HG02885 (cell line): ENCODE data around the gene PTAR1.

Experiments used
- ATAC-seq: cut with Tn5 transposase; IDR thresholded peaks from one replicate; pipeline ENCODE4 v1.9.1; 2021; ENCODE audit warnings: mild to moderate bottlenecking; ENCODE audit not compliant: unreplicated experiment, poor library complexity

The PTAR1 gene

DNA sequence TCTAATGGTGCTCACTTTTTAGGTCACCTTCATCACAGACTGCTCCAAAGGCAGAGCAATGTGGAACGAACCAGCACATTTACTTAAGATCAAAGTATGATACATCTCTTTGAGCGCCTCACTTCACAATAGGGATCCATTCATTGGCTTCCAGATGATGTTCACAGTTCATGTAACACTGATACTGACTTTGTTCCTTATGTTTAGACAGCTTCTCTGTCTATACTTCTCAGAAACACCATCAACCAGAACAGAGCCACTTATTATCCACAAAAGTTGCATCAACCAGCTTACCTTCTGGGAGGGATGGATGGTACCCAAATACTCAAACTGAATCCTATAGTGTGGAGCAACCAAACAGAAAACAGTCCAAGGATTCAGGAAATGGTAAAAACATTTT lies 4.6 kb downstream of the PTAR1 start:
- no peak for ATAC-seq

DNA sequence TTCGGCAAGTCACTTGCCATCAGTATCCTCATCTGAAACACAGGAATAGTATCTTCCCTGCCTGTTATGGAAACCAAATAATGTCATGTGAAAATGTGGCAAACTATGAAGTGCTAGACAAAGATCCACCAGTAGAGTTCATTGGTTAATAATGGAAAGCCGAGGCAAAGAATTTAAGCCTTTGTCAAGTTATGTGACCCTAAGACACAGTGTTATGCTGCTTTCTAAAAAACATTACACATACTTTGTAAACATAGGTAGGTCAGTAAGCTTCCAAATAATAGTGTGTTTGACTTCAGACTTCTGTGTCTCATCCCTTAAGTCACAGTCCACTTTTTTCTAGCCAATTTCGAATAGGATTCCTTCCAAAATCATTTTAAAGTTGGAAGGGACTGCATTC lies 6.0 kb downstream of the PTAR1 start:
- ATAC-seq: no peak

DNA sequence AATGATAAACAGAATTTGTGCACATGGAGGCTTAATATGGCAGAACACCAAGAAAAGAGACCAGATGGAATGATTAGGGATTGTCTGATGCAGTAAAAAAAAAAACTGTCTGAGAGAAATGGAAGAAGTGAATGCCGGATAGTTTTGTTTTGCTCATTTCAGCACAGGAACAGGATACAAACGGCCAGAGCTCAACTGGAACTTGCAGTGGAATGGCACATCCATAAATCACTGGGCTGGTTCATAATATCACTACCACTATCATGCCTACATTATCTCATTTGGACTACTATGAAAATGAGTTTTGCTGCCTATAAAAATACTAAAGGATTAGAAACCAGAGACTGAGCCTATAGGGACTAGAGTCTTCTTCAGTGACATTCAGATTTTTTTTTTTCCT lies 9.7 kb downstream of the PTAR1 start:
- no peak for ATAC-seq

DNA sequence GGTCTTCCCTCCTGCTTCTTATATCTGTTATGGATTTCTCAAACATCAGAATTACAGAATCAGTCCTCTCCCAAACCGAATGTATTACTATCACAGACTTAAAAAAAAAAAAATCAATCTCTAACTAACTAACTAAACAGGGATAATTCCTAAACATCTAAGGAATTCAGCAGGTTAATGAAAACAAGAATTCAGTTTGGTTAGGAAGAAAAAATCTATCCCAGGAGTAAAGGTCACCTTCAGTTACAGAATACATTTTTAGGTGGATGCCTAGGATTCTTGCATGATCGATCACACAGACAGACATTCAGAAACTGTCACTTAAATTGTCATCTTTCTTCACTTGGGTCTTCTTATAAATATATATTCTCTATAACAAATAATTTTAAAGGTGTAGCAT lies 11.5 kb downstream of the PTAR1 start:
- no peak for ATAC-seq

DNA sequence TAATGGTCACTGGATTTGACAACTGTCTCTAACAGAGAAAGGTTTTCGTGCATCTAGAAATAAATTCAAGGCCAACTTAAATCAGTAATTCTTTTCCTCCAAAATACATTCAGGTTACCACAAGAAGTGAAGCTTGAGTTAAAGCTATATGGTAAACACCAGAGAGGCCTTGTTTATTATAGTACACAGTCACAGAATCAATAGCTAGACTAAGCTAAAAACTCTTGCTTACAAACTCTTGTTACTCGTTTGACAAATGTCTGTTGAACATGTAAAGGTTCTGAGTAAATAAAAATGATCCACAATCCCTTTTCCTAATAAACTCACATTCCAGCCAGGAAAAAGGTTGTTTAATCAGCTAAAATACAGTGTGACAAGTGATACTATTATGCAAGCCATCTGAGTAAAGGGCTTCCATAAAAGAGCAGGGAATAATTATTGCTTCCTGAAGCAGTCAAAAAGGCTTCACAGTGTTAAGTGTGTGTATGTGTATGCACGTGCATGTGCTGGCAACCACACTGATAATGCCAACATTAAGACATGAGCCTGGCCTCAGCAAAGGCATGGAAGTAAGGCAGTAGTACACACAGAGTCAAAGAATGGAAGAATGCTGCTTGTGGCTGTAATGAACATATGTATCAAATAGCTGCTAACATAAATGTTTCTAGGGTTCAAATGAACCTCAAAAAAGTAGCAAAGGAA lies 12.8 kb downstream of the PTAR1 start:
- ATAC-seq: no peak

DNA sequence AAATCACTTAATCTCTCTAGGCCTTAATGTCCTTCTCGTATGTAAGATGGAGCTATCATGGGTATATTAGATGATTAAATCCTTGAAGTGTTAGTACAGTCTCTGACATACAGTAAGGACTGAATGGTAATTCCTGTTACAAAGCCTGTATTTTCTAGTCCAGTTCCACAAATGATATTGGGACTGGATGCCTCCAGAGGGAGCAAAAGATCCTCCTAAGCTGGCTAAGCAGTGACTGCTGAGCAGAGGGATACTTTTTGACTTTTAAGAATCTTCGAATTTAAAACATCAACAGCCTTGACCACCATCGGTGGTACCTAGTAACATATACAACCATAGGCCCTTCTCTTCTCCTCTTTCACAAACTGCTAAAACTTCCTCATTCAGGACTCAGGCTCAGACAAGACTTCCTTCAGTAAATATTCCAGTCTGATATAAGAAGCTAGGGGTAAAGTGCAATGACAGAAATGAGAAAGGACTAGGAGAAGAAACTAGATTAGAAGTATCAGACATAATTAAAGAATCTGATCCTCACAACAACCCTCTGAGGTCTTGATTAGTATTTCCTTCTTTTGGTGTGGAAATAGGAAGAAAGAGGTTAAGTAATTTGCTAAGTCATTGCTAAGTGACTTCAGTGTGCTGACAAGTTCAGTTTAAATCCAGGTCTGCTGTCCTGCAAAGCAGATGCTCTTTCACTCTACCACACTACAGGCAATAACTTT lies 13.9 kb downstream of the PTAR1 start:
- no peak for ATAC-seq

DNA sequence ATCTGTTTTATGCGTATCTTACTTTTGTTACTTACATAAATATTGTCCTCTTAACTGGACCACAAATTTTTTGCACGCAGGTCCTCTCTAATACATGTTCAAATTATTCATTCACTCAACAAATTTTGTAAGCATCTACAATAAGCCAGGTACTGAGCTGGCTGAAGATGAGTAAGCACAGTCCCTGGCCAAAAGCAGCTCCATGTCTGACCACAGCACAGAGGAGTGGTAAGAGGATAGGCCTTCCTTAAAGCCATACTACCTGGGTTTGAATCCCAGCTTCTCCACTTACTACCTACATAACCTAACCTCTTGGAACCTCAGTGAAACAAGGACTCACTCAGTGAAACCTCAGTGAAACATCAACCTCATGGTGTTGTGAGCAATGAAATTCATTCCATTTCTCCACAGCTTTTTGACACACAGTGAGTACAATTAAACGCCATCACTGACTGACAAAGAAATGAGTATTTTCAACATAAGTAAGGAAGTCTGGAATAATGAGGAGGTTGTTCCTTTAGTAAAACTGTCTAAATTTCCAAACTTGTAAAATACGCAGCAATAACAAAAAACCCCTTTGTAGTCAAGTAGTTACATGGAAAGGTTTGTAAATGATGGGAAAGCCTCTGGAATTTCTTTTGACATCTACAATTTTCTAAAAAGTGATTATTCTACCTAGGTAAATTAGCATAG lies 15.0 kb downstream of the PTAR1 start:
- no peak for ATAC-seq

DNA sequence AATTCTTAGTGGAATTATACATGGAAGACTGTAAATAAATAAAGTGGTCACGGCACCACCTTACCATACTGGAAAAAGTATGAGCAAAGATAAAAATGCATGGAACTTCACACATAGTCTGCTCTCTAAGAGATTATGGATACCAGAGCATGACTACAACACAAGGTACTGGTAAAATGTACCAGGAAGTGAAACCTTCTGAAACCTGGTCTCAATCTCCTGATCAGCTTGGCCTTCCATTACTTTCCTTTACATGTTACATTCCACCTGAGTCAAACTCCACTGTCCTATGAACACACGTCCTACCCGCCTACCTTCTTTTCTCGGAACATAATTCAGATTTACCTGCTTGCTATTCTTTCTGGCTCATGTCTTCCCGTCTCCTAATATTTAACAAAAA lies 15.9 kb downstream of the PTAR1 start:
- ATAC-seq: peak; percentile 62

DNA sequence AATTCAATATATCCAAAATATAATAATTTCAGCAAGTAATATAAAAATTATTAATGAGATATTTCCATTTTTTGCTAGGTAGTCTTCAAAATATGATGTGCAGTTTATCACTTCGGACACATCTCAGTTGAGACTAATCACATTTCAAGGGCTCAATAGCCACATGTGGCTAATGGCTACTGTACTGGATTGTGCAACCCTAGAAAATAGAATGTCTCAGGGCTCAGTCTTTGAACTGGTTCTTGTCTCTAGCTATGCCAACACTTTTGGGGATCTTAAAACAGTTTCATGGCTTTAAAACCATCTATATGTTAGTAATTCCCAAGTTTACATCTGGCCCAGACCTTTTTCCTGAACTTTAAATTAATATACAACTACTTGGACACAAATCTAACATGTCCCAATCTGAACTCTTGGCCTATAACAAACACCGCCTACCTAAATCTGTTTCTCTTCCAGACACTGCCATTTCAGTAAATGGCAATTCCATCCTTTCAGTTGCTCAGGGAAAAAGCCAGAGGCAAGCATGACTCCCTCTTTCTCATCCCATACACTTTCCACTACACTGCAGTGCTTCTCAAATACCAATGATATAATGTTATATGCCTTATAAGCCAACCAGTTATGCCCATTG lies 18.8 kb downstream of the PTAR1 start:
- ATAC-seq: no peak

DNA sequence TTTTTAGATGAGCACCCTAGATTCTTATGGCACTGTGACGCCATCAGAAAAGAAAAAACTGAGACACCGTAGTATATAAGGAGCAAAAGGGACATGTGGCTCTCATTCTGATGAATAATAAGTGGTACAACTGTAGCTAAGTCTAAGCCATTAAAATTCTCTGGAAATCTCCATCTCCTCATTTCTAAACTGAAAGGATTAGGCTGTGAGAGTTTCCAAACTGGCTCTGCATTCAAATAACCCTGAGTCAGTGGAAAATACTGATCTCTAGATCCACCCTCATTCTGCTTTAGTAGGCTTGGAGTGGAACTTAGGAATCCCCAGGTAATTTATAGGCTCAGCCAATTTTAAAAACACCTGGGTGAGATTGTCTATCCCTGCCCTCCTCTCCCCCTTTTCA lies 28.5 kb downstream of the PTAR1 start:
- ATAC-seq: no peak

DNA sequence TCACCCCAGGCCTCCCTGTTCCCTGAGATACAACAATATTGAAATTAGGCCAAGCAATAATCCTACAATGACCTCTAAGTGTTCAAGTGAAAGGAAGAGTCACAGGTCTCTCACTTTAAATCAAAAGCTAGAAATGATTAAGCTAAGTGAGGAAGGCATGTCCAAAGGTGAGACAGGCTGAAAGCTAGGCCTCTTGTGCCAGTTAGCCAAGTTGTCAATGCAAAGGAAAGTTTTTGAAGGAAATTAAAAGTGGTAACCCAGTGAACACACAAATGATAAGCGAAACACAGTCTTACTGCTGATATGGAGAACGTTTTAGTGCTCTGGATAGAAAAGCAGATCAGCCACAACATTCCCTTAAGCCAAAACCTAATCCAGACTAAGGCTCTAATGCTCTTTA lies 39.8 kb downstream of the PTAR1 start:
- ATAC-seq: no peak

DNA sequence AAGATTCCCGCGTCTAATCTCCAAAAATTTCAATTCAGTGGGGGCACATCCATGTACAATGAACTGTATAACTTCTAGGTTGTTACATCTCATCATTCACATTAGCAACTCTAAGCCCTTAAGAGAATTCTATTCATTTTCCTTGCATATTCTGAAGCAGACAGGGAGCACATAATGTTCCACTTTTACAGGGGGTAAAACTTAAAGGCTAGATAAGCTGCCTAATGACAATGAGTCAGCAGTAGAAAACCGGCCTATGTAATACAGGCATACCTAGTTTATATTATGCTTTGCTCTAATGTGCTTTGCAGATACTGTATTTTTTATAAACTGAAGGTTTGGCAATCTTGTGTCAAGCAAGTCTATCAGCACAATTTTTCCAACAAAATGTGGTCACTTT lies 40.4 kb downstream of the PTAR1 start:
- ATAC-seq: no peak

DNA sequence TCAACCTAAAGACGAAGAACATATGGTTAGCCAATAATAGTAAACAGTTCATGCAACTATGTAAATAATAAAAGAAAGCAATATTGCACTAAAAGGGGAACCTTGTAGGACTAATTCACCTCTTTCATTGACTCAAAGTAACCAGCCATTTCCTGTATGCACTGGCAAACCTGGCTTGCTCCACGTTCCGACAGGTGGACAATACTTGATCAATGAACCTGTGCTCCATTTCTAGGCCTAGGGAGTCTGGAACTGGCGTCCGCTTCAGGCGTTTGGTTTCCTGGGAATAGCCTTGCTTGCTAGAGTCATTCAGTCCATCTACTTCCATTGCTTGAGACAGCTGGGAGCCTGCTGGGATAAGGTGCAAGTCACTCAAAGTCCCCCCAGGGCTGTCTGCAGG lies 41.6 kb downstream of the PTAR1 start:
- no peak for ATAC-seq

DNA sequence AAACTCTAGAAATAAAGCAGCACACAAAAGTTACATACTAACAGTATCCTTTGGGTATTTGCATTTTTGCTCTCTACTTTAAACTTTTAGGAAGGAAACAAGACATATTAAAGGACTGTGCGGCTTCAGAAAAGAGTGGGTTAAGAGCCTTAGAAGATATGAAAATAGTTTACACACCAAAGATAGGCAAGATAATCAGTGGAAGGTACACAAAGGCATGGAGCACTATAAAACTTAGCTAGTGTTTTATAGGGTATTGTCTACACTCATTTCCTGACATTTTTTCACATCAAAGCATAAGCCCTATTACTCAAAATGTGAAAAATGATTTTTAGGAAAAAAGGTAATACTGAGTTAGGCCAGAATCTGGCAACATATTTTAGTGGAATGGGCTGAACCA lies 44.0 kb downstream of the PTAR1 start:
- no peak for ATAC-seq

DNA sequence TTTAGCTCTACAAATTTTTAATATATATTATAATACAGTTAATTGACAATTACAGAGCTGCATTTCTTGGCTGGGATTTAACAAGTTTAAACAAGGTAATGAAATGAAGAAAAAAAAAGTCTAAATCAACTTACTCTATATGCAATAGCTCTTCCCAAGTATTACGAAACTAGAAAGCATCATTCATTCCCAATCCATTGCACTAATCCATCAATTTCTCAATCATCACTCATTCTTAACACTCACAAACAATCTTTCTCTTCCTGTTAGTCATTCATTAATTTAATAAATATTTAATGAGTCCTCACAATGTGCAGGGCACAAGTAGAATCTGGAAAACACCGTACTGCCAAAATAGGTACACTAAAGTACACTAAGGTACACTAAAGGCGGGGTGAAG lies 44.7 kb downstream of the PTAR1 start:
- no peak for ATAC-seq

DNA sequence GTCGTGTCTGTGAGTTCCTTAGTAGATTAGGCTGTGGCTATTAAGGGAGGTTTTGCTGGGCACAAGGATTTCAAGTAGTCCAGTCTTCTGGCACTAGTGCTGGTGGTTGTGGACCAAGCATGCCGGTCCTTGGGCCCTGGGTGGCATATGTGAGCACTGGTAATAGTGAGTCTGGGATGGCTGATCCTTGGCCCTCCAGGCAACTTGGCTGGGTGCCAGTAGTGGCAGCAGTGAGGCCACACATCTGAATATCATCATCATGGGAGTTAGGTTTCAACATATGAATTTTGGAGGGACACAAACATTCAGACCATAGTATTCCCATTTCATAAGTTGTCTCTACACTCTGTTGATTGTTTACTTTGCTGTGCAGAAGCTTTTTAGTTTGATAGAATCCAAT lies 62.3 kb downstream of the PTAR1 start:
- ATAC-seq: no peak

DNA sequence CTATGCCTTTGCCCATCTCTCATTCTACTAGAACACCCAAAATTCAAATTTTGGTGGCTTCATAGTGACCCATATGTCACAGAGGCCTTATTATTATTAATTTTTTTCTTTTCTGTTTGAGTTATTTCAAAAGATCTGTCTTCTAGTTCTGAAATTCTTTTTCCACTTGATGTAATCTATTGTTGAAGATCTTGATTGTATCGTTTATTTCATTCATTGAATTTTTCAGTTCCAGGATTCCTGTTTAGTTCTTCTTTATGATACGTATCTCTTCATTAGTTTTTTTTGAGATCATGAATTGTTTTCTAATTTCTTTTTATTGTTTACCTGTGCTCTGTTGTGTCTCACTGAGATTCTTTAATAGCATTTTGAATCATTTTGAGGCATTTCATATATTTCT lies 63.0 kb downstream of the PTAR1 start:
- ATAC-seq: no peak

DNA sequence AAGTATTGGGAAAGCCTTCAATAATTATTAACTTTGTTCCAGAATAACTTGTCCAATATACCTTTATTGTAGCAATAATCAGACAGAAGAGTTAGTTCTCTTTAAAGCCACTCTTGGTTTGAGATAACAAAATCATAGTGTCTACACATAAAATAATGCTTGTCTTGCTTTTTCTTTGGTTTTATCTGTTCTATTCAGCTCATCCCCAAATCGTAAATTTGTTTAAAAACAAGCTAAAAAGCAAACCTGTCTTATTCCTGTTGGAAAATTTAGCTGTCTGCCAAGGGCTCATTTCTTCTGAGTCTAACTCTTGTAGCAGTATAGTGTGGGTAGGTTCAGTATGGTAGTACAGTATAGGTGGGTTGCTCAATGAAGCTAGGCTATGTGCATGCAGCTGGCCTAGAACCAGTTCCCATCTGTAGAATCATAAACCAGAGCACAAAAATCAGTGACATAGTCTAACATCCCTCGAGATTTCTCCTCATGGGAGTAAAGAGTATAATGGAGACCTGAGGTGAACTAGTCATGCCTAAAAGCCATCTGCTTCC lies 69.7 kb downstream of the PTAR1 start:
- no peak for ATAC-seq

DNA sequence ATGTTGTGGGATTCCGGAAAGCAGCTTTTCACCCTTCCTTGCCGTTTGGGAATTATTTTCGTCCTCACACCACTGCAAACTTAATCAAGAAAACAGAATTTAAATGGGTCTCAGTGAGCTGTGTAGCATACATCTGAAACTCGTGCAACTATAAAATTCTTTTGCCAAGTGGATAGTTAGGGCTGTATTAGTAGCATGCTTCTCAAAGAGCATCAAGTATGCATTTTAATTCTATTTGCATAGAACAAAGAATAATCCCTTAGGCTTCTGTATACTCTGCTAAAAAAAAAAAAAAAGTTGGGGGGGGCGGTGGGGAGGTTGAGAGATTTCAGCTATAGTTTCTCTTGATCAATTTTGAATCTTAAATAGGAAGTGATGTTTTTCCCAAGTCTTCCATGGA lies 75.9 kb downstream of the PTAR1 start:
- no peak for ATAC-seq

DNA sequence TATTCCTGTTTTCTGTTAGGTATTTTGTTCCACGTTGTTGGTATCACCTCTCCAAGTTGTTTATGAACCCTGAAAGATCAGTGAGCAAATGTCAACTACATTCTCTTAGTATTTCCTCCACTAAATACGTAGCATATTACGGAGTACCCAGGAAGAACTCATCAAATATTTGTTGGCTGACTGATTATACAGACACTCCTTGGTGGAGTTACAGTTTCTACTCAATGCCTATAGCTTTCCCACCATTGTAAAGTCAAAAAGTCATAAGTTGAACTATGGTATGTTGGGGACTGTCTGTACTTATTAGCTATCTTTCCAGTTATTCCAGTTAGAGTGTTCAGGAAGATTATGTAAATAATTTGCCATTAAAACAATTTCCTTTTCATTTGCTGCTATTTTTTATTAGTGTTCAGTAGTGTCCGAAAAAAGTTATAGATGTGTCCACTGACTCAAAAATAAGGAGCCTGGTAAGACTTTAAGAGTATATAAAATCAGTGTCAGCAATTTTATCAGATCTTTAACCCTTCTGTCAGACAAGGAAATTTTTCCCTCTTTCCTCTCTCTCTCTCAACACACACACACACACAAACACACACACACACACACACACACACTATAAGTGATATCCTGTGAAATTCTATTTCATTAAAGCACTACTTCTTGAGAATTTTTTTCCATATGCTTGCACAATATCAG lies 80.8 kb downstream of the PTAR1 start:
- ATAC-seq: no peak
